Hindlimb muscle (tissue), 1 donor: Measurements from ENCODE around the gene TMEM175. TPM values are rescaled to one million over a fixed set of nuclear protein-coding genes. Genes with fewer than 3 reads are reported as not detected.
"Not testable (repeated sequence)": the region's sequence is repeated elsewhere in the genome, so short reads cannot be mapped to it uniquely, and the experiment has no call there.

Source experiments
- DNase-seq: peaks from one replicate; pipeline ENCODE4 v3.0.0-alpha.2; 2013
- polyA plus RNA-seq: library from polyadenylated mRNA; unstranded; fragments of 120-200 nt; gene quantifications from one replicate; pipeline ENCODE4 v1.2.1, GENCODE V29; 2013; ENCODE audit not compliant: insufficient read length

TMEM175 gene
- polyA plus RNA-seq, 1 donor = 22.1 TPM

DNA sequence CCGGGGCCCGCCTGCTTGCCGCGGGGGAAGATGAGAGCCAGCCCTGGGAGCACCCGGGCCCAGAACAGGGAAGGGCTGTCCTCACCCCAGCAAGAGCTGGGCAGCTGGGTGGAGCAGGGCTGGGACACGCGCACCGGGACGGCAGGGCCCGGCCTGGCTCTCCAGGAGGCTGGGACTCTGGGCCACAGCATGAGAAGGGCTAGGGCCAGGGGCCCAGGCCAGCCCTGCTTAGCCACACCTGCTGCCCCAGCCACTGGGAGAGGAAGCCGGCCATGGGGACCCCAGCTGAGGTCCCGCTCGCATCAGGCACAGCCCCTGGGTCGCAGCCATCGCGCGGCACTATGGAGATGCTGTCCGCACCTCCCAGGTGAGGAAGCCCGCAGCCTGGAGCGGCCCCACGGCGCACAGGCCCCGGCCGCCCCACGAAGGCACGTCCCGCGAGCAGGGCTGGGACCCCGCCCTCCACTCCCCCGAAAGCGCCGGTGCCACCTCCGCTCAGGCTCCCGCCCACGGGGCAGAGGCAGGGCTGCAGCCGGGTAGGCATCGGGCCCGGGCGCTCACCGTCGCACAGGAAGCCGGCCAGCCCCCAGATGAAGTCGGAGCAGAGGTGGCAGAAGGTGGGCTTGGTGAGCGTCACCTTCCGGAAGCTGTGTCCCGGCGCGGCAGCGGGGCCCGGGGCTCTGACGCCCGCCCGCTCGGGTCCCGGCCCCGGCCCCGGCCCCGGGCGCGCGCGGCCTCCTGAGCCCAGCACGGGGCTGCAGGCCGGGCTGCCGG is 40.6 kb downstream of the TMEM175 start:
- no peak for DNase-seq

DNA sequence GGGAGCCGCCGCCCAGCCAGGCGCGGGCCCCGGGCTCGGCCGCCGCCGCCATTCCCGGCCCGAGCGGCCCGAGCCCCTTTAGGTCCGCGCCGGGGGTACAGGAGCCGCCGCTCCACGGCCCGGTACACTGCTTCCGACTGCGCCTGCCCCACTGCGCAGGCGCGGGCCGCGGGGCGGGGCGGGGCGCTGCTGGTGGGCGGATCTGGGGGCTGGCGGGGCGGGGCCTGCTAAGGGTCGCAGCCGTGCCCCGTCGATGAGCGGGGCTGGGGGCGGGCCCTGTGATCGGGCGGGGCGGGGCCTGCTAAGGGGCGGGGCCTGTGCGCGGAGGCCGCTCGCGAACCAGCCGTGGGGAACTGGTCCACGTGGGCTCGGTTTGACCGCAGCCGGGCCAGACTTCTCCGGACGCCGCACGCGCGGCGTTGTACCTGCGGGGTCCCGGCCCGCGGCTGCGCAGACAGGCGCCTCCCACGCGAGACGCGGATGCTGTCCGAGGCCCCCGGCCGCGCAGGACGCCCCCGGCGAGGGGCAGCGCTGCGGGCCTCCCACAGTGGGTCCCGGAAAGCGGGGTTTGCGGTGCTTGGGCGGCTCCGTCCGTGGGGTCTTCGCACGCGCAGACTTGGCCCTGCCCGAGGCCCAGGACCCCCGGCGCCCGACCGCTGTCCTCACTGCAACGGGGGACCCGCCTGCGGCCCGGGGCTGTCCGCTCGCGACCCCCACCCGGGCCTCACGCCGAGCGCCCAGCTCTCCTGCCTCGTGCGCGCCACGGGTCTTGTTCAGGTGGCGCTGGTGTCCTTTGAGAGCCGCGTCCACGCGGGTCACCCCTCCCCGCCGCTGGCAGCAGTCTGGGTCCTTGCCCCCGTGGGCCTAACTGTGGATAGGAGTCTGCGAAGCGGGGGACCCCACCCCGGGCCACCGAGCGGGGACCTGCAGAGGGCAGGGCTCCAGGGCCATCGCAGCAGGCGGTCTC is 41.5 kb downstream of the TMEM175 start, which contains the start of gene DGKQ:
Gene DGKQ, minus strand, starts transcription at position 139 of the 967 bp plus-strand sequence. Its CDS starts 87 bp downstream, at position 52.
- peak; percentile 83 for DNase-seq

DNA sequence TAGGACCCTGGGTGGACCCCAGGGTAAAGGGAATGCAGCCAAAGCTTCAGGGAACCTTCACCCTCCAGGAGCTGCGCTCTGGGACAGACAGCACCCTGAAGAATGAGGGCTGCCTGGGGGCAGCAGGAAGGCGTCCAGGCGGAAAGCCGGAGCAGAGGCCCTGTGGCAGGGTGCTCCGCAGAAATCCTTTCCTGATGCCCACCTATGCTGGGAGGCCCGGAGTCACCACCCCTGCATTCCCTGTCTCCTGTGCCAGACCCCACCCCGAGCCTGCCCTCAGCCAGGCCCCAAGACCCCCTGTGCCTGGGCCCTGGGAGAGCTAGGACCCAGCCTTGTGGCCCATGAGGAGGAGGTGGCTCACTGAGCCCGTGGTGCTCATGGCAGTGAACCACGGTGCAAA is 42.4 kb downstream of the TMEM175 start:
- DNase-seq = no peak

DNA sequence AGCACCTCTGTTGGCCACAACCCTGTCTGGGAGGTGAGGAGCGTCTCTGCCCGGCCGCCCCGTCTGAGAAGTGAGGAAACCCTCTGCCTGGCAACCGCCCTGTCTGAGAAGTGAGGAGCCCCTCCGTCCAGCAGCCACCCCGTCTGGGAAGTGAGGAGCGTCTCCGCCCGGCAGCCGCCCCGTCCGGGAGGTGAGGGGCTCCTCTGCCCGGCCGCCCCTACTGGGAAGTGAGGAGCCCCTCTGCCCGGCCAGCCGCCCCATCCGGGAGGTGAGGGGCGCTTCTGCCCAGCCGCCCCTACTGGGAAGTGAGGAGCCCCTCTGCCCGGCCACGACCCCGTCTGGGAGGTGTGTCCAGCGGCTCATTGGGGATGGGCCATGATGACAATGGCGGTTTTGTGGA is 43.8 kb downstream of the TMEM175 start:
- DNase-seq = not testable (repeated sequence)

DNA sequence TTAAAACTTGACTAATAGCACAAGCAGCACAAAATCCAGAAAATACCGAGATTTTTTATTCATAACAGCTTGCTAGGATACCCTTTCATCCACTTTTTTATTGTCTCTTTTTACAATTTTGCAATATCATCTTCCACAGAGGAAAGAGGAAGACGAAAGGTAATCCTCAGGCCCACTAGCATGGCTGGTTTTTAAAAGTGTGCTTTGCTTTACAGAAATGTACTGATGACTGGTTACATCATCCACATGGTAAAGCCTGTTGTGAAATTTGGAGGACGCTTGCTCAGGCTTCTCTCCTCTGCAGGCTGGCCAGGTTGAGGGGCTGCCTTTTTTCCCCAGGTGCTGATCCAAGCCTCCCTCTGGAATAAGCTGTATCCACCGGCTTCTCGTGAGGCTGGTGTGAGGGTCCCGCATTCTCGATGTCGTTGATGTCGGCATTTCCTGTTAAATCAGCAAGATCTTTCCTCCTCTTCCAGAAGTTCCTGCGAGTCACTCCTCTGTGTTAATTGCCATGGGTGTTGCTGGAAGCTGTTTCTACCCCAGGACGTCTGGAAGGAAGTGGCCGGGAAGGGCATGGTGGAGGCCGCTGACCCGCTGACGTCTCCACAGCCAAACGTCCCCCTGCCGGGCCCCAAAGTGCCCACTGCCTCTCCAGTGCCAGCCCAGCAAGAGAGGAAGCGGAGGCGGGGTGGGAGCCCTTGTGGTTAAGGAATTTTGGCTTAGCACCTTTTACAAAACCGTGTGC is 46.9 kb downstream of the TMEM175 start:
- DNase-seq = no peak

DNA sequence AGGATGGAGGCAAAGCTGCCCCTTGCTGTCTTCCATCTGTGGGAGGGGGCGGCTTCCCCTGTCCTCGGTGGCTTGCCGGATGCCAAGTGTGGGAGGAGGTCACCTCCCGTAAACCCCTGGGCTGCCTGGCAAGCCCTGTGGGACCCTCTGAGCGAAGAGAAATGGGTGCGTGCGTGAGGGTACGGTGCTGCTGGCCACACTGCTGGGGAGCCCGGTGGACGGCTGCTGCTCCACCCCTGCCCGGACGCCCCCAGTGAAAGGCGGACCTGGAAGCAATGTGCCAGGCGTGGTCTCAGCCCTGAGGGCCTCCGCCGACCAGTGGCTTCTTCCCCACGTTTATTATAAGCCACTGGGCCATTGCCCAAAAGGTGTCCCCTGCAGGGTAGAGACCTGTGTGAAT is 50.0 kb downstream of the TMEM175 start:
- DNase-seq = no peak

DNA sequence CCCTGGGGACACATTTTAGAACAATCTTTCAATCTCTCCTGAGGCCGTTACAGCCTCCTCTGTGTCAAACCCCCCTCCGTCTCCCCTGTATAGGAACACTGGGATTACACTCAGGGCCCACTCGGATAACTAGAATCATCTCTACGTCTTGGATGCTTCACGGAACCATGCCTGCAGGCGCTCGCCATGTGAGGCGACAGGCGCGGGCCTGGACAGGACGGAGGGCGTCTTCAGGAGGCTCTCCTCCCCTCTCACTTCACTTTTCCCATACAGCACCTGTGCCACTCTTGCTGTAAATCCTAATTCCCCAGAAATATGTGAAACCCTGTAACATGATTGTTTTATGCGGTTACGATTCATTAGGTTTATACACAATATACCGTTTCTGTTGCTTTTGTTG is 50.6 kb downstream of the TMEM175 start:
- no peak for DNase-seq

DNA sequence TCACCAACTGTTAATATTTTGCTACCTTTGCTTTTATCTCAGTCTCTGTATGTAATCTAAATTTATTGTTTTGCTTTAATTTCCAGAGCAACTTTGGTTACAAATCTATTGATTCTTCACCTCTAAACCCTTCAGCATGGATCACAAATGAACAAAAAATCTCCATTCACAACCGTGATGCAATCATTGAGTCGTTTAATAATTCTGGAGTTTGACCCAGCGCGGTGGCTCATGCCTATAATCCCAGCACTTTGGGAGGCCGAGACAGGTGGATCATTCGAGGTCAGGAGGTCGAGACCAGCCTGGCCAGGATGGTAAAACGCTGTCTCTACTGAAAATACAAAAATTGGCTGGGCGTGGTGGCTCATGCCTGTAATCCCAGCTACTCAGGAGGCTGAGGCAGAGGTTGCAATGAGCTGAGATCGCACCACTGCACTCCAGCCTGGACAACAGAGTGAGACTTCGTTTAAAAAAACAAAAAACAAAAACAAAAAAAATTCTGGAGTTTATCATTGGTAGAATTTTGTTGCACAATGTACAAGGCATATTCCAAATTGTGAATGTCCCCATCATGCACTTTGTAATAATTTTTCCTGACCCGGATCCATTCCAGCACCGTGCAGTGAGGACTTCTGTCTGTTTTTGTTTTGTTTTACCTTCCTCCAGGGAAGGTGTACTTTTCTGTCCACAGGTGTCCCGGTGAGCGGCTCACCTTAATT is 52.2 kb downstream of the TMEM175 start:
- DNase-seq = no peak

DNA sequence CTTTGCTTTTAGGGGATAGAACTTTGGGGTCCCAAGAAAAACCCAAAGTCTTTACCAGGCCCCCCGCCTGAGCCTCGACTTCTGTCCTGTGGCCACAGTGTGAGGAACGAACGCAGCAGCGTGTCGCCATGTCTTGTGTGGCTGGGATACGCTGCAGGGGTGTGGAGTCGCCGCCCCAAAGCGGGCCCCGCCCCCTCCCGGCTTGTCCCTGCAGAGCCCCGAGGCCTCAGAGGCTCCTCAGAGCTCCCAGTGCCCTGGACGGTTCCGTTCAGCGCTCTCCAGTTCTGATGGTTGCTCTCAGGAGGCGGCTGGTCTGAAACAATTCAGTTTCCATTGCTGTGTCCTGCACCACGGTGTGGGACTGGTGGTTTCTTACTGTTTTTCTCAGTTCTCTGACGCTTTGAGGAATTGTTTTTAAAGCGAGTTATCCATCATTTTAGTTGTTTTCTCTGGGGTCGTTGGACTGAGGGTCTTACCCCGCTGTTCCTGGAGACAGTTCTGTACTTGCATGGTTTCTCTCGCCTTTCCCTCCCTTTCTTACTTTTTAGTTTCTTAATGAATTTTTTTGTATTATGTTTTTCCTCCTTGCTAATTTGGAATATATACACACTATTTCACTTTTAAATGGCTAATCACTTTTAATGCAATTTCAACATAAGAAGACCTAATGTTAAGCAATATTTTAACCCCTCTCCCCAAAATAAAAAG is 53.0 kb downstream of the TMEM175 start:
- no peak for DNase-seq

DNA sequence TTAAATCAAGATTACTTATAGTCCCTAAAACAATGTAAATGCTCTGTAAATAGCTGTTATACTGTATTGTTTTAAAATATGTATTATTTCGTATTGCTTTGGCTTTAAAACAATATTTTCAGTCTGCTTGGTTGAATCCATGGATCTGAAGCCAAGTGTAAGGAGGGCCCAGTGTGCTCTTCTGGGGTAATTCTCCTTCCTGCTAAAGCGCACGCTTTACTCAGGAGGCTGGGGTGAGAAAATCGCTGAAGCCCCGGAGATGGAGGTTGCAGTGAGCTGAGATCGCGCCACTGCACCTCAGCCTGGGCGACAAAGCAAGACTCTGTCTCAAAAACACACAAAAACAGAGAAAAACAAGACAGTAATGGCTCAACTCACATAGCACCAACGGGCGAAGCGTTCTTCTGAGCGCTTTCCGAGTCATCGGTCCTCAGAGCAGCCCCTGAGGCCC is 54.2 kb downstream of the TMEM175 start:
- no peak for DNase-seq

DNA sequence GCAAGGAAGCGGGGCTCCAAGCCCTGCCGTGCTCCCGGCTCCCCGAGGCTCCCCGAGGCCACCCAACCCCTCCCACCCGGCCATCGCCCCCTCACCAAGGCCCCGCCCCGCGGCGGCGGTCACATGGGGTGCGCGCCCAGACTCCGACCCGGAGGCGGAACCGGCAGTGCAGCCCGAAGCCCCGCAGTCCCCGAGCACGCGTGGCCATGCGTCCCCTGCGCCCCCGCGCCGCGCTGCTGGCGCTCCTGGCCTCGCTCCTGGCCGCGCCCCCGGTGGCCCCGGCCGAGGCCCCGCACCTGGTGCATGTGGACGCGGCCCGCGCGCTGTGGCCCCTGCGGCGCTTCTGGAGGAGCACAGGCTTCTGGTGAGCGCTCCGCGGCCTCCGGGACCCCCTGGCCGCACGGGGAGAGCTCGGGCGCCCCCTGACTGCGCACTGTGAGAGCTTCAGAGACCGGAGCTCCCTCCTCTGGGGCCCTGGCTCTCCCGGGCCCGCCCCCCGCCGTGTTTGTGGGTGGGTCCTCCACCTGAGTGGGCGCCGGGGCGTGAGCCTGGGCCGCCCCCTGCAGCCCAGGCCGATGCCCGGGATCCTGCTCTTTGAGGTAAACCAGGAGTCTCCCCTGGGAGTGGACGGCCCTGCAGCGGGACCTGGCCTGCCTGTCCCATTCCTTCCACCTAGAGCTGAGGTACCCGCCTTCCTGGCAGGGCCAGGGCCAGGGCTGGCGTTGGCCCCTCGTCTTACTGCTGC is 54.8 kb downstream of the TMEM175 start, which contains the start of gene IDUA:
Gene IDUA, plus strand, starts transcription at position 166 of the 745 bp plus-strand sequence. Its CDS starts 41 bp downstream, at position 207.
- DNase-seq = peak; percentile 80

DNA sequence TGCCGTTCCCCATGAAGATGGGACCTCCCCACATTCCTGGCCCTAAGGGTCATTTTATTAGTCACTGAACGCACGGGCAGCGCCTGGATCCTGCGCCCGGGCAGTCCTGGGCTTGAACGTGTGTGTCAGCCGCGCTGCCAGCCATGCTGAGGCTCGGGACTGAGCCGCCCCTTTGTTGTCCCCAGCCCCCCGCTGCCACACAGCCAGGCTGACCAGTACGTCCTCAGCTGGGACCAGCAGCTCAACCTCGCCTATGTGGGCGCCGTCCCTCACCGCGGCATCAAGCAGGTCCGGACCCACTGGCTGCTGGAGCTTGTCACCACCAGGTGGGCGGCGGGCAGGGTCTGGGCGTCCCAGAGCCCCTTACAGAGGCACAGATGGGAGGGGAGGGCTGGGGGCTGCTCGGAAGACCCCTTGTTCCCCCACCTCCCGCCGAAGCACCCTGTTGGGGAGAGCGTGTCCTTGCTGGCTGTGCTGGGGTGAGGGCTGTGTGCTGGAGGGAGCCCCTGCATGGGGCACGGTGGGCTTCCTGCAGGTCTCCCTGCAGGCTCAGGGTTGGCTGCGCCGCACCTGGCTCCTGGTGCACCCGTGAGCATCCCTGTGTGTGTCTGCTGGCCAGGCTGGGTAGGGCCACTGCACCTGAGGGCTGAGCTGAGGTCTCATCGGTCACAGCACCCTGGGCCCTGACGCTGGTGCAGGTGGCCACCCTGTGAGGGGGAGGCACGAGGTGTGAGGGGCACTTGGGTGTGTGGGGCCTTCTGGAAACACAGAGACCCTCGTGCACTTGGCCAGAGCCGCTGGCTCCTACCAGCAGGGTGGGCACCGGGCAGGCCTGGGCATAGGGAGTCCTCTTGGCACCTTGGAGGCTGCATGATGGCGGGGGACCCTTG is 55.6 kb downstream of the TMEM175 start:
- no peak for DNase-seq

DNA sequence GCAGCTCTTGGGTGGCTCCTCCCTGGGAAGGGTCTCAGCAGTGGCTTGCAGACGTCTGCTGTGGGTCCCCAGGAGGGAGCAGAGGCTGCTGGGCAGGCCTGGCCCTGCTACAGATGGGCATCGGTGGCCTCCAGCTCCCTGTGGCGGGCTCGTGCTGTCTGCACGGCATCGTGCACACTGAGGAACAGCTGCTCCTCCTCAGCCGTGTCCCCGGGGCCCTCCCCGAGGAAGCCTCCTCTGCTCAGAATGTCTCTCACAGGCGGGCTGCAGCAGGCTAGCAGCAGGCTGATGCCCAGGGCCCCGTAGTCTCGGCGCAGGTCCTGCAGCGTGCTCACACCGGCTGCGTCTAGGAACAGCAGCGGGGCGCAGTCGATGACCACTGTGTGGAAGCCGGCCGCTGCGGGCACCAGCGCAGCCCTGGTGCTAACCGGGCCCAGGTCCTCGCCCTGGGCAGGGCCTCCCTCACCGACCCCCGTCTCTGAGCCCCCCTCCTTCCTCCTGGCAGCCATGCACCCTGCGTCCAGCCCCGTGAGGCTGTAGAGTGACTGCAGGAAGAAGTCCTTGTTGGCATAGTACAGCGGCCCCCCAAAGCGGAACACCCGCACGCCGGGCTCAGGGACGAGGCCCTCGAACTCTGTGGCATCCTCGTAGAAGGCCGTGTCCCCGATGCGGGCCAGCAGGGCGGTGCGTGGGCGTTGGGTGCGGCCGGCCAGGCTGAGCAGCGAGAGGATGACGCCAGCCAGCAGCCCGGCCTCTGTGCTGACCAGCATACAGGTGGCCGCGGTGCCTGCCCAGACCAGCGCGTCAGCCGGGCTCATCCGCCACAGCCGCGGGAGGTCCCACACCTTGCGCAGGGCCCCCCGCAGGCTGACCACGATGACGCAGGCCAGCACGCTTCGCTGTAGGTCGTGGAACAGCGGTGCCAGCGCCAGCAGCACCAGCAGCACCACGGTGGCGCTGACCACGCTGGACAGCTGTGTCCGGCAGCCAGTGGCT is 56.8 kb downstream of the TMEM175 start:
- no peak for DNase-seq

DNA sequence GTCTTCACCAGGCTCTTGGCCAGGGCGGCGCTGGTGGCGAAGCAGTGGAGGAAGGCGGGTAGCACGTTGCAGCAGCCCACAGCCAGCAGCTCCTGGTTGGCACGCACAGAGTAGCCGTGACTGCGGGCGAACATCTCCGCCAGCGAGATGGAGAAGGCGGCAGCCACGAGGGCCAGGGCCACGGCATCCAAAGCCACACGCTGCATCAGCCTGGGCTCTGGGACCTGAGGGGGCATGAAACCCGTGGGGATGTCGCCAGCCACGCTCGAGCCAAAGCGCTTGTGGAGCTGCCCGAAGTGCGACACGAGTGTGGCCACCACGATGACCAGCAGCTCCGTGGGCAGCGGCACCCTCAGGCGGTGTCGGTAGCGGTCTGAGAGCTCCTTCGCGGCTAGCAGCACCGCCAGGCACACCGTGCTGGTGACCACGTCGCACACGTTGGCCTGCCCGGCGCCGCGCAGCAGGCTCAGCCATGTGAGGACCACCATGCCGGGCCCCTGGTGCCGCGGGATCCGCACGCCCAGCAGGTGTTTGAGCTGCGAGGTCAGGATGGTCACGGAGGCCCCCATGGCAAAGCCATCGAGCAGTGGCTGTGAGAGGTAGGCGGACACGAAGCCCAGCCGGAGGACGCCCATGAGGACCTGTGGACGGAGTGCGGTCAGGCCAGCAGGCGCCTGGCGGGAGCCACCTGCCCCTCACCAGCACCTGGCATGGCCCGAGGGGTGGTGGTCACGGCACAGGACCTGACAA is 57.6 kb downstream of the TMEM175 start:
- no peak for DNase-seq

DNA sequence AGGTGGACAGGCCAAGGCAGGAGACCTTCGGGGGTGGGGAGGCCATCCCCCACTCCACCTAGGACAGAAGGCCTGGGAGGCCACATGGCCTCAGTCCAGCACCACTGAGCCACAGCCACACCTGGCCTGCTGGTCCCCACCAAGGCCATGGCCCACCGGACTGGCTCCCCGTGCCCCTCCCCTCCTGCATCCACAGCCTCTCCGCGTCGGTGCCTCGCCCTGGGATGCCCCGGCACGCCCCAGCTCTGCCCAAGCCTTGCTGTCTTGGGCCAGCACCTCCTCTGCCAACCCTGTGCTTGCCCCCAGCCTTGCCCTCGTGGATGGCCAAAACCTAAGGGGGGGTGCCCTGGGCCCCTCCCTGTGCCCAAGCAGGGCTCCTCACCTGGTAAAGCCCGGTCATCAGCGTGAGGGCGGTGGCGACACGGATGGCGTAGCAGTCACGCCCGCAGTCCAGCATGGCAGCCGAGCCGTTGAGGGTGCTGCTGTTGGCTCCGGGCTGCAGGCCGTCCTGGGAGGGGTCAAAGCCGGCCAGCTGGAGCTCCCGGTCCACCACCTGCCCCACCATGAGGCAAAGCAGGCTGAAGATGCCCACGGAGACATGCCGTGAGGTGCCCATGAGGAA is 58.6 kb downstream of the TMEM175 start:
- DNase-seq = no peak

DNA sequence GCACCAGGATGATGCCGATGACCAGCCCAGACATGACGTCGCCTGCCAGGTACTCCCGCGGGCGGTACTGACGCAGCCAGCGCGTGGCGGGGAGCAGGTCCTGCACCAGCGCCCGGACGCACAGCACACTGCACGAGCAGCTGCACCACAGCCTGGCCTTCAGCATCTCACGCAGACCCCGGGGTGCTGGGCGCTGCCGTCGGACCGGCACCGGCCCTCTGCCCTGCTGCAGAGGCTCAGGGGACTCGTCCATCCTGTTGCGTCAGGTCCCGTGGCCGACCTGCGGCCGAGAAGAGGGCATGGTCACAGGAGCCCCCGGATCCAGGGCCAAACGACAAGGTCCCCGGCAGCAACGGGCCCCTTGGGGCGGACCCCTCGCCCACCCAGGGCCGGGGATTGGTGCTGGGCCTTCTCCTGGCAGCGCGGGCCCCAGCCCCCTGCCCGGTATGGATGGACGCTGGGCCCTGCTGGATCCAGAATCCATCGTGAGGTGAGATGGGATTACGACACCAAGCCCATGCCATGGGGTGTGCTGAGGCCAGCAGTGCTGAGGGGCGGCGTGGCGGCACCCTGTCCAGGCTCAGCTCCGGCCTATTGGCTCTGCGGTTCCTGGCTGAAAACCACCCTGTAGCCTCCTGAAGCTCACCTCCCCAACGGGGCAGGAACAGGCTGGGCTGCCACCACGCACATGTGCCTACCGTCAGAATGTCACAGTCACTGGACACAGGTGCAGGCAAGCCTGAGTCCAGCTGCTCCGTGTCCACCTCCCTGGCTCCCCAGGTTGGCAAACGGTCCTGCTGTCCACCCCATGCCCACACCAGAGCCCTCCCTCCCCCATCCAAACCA is 59.4 kb downstream of the TMEM175 start:
- DNase-seq = no peak
